ENCODE data around the gene HIVEP1.
"Not testable (repeated sequence)": the region's sequence is repeated elsewhere in the genome, so short reads cannot be mapped to it uniquely, and the experiment has no call there.

Gene HIVEP1

GRCh38 chr6:12158686-12159415, 146.7 kb downstream of the HIVEP1 start:
- no peak for DNase-seq (ENCODE audit: low spot score)

DNA sequence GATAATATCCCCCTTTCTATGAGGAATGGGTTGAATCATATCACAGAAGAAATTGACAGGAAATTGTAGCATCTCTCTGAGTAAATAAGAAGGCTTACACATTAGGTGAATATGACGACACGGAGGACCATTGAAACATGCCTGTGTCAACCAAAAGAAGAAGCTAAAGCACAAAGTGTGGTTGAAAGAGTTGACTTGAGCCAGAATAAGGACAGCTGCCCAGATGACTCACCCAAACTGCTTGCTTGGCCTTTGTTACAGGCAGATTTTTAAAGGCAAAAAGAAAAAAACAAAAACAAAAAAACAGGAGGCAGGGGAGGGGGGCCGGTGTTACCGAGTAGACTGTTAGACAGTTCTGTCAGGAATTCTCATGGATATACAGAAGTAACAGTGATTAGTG, 148.2 kb downstream of the HIVEP1 start:
- no peak for DNase-seq (ENCODE audit: low spot score)

- no peak for DNase-seq (ENCODE audit: low spot score)
Observed at GRCh38 chr6:12162213-12162612, 150.1 kb downstream of the HIVEP1 start.

DNA sequence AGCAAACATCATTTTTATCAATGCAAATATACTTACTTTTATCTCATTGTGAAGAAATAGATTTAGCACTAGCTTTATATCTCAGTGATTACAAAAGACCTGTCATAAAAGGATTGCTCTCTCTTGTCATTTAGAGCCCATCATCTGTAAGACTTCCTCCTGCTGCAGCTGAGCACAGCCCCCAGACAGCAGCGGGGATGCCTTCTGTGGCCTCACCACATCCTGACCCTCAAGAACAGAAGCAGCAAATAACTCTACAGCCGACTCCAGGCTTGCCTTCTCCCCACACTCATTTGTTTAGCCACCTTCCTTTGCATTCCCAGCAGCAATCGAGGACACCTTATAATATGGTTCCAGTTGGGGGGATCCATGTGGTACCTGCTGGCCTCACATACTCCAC, 151.0 kb downstream of the HIVEP1 start:
- DNase-seq (ENCODE audit: low spot score) = peak; percentile 24

DNA sequence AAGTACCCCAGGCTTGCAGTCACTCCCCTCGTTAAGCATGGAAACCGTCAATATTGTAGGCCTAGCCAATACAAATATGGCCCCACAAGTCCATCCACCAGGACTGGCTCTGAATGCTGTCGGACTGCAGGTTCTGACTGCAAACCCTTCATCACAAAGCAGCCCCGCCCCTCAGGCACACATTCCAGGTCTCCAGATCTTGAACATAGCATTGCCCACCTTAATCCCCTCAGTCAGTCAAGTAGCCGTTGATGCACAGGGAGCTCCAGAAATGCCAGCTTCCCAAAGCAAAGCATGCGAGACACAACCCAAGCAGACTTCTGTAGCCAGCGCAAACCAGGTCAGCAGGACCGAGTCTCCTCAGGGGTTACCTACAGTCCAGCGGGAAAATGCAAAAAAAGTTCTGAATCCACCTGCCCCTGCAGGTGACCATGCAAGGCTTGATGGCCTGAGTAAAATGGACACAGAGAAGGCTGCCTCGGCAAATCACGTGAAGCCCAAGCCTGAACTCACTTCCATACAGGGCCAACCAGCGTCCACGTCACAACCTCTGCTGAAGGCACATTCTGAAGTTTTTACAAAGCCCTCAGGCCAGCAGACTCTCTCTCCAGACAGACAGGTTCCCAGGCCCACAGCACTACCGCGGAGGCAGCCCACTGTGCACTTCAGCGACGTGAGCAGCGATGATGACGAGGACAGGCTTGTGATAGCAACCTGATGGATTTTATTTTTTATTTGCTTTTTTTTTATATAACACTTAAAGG, 151.8 kb downstream of the HIVEP1 start:
- no peak for DNase-seq (ENCODE audit: low spot score)

- no peak for DNase-seq (ENCODE audit: low spot score)
Observed at GRCh38 chr6:12164508-12164770, 152.3 kb downstream of the HIVEP1 start.

DNA sequence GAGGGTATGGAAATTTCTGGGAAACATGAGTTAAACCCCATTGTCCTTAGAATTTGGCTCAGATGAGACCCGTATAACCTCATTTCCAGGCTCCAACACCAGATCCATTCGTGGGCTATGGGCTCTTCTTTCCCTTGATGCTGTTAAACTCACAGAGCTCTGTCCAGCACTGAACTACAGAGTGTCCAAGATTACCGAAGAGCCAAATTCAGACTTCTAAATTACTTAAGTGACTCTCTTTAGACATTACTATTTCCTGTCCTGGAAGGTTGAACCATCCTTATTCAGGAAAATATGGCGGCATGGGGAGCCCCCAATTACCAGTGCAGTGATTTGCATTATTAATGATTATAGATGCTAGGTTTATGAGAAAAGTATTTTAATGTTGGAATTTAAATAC, 153.2 kb downstream of the HIVEP1 start:
- no peak for DNase-seq (ENCODE audit: low spot score)

GRCh38 chr6:12165722-12166280, 153.7 kb downstream of the HIVEP1 start:
- no peak for DNase-seq (ENCODE audit: low spot score)

- no peak for DNase-seq (ENCODE audit: low spot score)
Observed at GRCh38 chr6:12169377-12169776, 157.3 kb downstream of the HIVEP1 start.

DNA sequence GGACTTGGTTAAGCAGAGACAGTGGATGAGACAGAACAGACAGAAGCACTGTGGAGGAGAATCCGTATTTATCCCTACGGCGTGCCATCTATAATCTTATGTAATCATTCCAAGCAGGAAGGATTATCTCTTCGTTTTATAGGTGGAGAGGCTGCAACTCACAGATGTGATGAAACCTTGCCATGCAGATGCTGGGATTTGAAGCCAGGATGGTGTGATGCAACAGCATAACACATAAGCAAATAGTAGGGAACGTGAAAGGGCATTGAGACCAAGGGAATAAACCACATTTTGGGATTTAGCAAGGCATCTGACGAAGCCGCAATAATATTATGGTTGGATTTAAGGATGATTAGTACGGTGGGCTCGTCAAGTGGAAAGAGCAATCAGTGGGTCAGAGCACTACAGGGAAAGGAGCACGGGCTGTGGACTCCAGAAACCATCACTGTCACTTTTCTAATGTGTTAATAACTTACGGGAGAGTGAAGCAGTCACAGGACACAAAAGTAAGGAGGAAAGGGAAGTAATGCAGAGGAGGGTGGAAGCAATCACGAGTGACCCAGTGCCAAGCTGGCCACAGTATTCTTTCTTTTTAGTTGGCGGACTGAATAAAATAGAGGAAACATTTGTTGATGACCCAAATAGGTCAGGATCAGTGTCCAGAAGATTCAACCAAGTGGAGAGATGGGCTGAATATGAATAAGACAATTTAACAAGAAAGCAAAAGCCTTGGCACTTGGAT, 158.4 kb downstream of the HIVEP1 start:
- no peak for DNase-seq (ENCODE audit: low spot score)

- DNase-seq (ENCODE audit: low spot score) = no peak
Observed at GRCh38 chr6:12171717-12172116, 159.6 kb downstream of the HIVEP1 start.

DNA sequence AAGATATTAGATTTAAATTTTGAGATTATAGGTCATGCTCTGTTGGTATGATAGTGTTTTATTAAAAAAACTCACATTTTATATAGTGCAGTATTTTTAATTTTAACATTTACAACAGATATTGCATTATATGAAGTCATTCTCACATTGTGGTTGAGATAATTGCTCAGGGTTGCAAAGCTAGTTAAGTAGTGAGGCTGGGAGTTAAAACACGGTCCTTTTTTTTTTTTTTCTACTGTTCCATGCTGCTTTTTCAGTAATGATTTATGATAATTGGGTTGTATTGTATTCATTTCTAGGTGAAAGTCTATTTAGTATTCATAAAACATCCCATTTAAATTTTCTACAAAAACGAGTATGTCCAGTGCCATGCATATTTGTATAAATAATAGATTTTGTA, 160.5 kb downstream of the HIVEP1 start:
- DNase-seq (ENCODE audit: low spot score) = no peak

GRCh38 chr6:12173181-12173580, 161.1 kb downstream of the HIVEP1 start:
- DNase-seq (ENCODE audit: low spot score) = no peak

DNA sequence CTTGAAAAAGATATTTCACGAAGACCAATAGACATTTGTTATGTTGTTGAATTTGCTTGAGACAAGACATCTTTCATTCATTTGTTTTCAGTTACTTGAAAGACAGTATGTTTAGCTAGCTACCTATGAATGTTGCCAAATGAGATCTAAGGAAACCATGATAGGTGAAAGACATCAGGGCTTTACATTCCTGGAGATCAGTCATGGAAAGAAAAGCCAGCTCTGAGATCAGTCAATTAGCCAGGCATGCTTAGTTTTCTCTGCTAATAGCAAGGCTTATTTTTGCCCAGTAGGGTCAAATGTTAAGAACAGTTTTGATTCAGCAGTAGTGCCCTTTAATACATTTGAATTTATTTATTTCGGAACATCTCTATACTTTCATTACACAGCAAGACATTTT, 161.5 kb downstream of the HIVEP1 start:
- DNase-seq (ENCODE audit: low spot score) = no peak

DNA sequence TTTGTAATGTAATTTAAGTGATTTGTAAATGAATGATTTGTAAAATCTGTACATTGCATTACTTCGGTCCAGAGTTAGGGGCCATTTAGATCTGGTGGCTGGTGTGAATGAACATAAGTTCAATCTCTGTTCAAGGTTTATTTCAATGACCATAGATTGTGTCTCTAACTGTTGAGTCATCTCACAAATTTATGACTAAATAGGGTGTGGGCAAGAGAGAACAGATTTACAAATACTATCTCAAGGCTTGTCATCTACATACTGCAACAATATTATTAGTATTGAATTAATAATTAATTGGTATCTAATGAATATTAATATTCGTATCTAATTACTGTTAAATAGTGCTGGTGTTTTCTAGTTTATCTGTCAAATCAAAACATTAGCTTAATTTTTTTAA, 162.8 kb downstream of the HIVEP1 start:
- DNase-seq (ENCODE audit: low spot score) = no peak

- no peak for DNase-seq (ENCODE audit: low spot score)
Observed at GRCh38 chr6:12175626-12176025, 163.5 kb downstream of the HIVEP1 start.

DNA sequence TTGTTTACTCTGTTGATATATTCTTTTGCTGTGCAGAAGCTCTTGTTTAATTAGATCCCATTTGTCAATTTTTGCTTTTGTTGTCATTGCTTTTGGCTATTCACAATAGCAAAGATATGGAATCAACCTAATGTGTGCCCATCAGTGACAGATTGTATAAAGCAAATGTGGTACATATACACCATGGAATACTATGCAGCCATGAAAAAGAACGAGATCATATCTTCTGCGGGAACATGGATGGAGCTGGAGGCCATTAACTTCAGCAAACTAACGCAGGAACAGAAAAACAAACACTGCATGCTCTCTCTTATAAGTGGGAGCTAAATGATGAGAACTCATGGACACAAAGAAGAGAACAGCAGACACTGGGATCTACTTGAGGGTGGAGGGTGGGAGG, 164.7 kb downstream of the HIVEP1 start:
- DNase-seq (ENCODE audit: low spot score) = not testable (repeated sequence)

GRCh38 chr6:12178521-12178920, 166.4 kb downstream of the HIVEP1 start:
- DNase-seq (ENCODE audit: low spot score) = no peak

DNA sequence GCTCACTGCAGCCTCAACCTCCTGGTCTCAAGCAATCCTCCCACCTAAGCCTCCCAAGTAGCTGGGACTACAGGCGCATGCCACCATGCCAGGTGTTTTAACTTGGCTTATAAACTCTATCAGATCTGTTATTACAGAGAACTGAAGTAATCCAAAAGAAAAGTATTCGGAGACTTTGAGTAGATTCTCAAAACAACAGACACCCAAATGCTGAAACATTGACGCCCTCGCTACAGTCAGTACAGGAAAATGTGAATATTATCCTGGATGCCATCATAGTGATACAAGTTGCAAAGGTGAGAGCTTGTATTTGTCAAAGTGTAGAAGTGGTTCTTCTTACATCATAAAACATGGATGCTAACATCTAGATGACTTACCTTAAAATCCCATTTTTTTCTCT, 169.4 kb downstream of the HIVEP1 start:
- DNase-seq (ENCODE audit: low spot score) = no peak

- no peak for DNase-seq (ENCODE audit: low spot score)
Observed at GRCh38 chr6:12182676-12183075, 170.6 kb downstream of the HIVEP1 start.

GRCh38 chr6:12185081-12185673, 173.1 kb downstream of the HIVEP1 start:
- no peak for DNase-seq (ENCODE audit: low spot score)

DNA sequence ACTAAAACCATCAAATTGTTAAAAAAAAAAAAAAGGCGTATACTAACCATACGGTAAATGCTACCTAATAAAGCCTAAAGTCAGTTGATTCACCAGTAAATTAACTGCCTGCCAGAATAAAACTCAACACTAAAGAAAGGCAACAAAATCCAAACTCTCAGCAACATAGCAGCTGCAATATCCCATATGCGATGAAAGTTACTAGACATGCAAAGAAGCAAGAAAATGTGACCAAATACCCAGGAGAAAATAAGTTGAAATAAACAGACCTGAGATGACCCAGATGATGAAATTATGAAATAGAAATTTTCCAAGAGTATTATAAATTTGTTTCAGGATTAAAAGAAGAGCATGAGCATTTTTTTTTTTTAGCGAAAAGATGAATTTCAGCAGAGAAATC, 174.4 kb downstream of the HIVEP1 start:
- DNase-seq (ENCODE audit: low spot score) = no peak

GRCh38 chr6:12189150-12189549, 177.0 kb downstream of the HIVEP1 start:
- DNase-seq (ENCODE audit: low spot score) = no peak
